NCI-H1092 treated with DMSO at 0.1 percent for 48 hours (cell line): ENCODE results near the gene BCAS3.
"Not testable (repeated sequence)": the region's sequence is repeated elsewhere in the genome, so short reads cannot be mapped to it uniquely, and the experiment has no call there.

Experiments
- DNase-seq: peaks from one replicate; lab custom pipeline; 2025; lab: John Stamatoyannopoulos, UW

Gene BCAS3

GRCh38 chr17:61230972-61231820, 553.5 kb downstream of the BCAS3 start:
- no peak for DNase-seq

- DNase-seq = no peak
These were observed 555.2 kb downstream of the BCAS3 start for GRCh38 chr17:61232871-61233270.

- DNase-seq = no peak
These were observed 556.5 kb downstream of the BCAS3 start for GRCh38 chr17:61233991-61234750.

GRCh38 chr17:61235001-61235826, 557.6 kb downstream of the BCAS3 start:
- DNase-seq = no peak

GRCh38 chr17:61235827-61236197, 558.2 kb downstream of the BCAS3 start:
- DNase-seq = no peak

GRCh38 chr17:61237275-61237674, 559.6 kb downstream of the BCAS3 start:
- no peak for DNase-seq

GRCh38 chr17:61238455-61238933, 560.8 kb downstream of the BCAS3 start:
- DNase-seq = no peak

- DNase-seq = no peak
These were observed 561.7 kb downstream of the BCAS3 start for GRCh38 chr17:61239327-61239726.

- DNase-seq = no peak
These were observed 562.3 kb downstream of the BCAS3 start for GRCh38 chr17:61239953-61240352.

GRCh38 chr17:61240851-61241468, 563.3 kb downstream of the BCAS3 start:
- no peak for DNase-seq

GRCh38 chr17:61244988-61245387, 567.3 kb downstream of the BCAS3 start:
- DNase-seq = not testable (repeated sequence)

- no peak for DNase-seq
These were observed 568.1 kb downstream of the BCAS3 start for GRCh38 chr17:61245706-61246135.

GRCh38 chr17:61247439-61247838, 569.8 kb downstream of the BCAS3 start:
- peak; percentile 29 for DNase-seq

- no peak for DNase-seq
These were observed 570.7 kb downstream of the BCAS3 start for GRCh38 chr17:61248399-61248798.

GRCh38 chr17:61249649-61250299, 572.1 kb downstream of the BCAS3 start:
- DNase-seq = no peak

GRCh38 chr17:61250335-61250890, 572.8 kb downstream of the BCAS3 start:
- no peak for DNase-seq

- DNase-seq = no peak
These were observed 574.6 kb downstream of the BCAS3 start for GRCh38 chr17:61251939-61252865.

GRCh38 chr17:61253362-61253761, 575.7 kb downstream of the BCAS3 start:
- DNase-seq = no peak

- no peak for DNase-seq
These were observed 576.4 kb downstream of the BCAS3 start for GRCh38 chr17:61253937-61254574.
